ENCODE measurements around the gene NRIP1.

- TF ChIP-seq SRF (IDR thresholded peaks at IDR 0.05; ENCODE audit: low read depth, low read length) (no peak), ZNF274 (IDR thresholded peaks at IDR 0.05; ENCODE audit: borderline replicate concordance, extremely low read depth, low read length) (no peak), SIN3A (conservative IDR thresholded peaks at IDR 0.05 in 1 of 2, IDR thresholded peaks at IDR 0.05 in 1 of 2; ENCODE audit: low read depth in 1 of 2, low read length in 2 of 2) (no peak), CTCF (IDR thresholded peaks at IDR 0.05; ENCODE audit: control extremely low read depth in 1 of 3, insufficient read depth in 1 of 3, low read depth in 1 of 3, low read length in 3 of 3) (no peak), ATF3 (IDR thresholded peaks at IDR 0.05; ENCODE audit: insufficient read depth, low read depth, low read length) (no peak), RBBP5 (IDR thresholded peaks at IDR 0.05; ENCODE audit: borderline replicate concordance, low read depth, low read length) (no peak), MAX (IDR thresholded peaks at IDR 0.05) (no peak), POLR2A (IDR thresholded peaks at IDR 0.05; ENCODE audit: control extremely low read depth in 1 of 2, low read depth in 2 of 2, low read length in 2 of 2) (no peak), JUND (IDR thresholded peaks at IDR 0.05; ENCODE audit: low read length) (no peak)
Observed at GRCh38 chr21:15058854-15059263, 5.9 kb downstream of the NRIP1 start.
